Endothelial cell of umbilical vein (primary cell): Measurements from ENCODE around the gene TAF15. TPM values are rescaled to one million over a fixed set of nuclear protein-coding genes. Genes with fewer than 3 reads are reported as not detected.

Experiments
- BruUV-seq: library from RNA; stranded (reverse); fragments of 400-500 nt; replicated peaks from 2 replicates; lab custom pipeline; 2021; lab: Mats Ljungman, UMichigan
- CTCF ChIA-PET: fragments of 300-600, 350-600 bp; sonication (Branson Sonifier 250); formaldehyde crosslinking; loops from one replicate; lab custom pipeline; 2021; ENCODE audit warnings: antibody characterized with exemption, inconsistent platforms; lab: Charles Lee
- POLR2A ChIA-PET: fragments of 300-600, 350-600 bp; sonication (Branson Sonifier 250); formaldehyde crosslinking; loops from one replicate; lab custom pipeline; 2021; ENCODE audit warnings: antibody characterized with exemption, inconsistent platforms; lab: Charles Lee
- DNase-seq: peaks from one replicate; pipeline ENCODE4 v3.0.0-alpha.2; 2011; ENCODE audit warnings: low read depth, low spot score
- FAIRE-seq: peaks from 2 replicates; lab custom pipeline; 2011; peaks lifted over from hg19 to GRCh38; lab: Jason Lieb, UNC
- H2AFZ ChIP-seq: 2 replicates; pipeline ENCODE4 v1.6.0; 2012; ENCODE audit warnings: low read depth, low read length, control low read depth, inconsistent platforms
- H3K27ac ChIP-seq: 2 replicates; pipeline ENCODE4 v1.5.1; 2011; ENCODE audit warnings: low read depth, mild to moderate bottlenecking, control low read depth, low read length, moderate library complexity; ENCODE audit not compliant: insufficient read depth
- H3K27me3 ChIP-seq, 2 experiments: 2 replicates each; pipeline versions ENCODE4 v1.6.0 to v1.6.1; 2011; ENCODE audit warnings: low read length in 2 of 2, mixed read lengths in 1 of 2; ENCODE audit not compliant: control insufficient read depth in 2 of 2, insufficient read depth in 2 of 2
- H3K36me3 ChIP-seq, 2 experiments: 2 replicates in 1 of 2; 3 replicates in 1 of 2; pipeline ENCODE4 v1.5.1; 2011; ENCODE audit warnings: low read length in 2 of 2, mild to moderate bottlenecking in 1 of 2, moderate library complexity in 1 of 2; ENCODE audit not compliant: control insufficient read depth in 2 of 2, insufficient read depth in 2 of 2; ENCODE audit errors: extremely low read depth in 1 of 2
- H3K4me1 ChIP-seq: 3 replicates; pipeline ENCODE4 v1.5.1; 2011; ENCODE audit warnings: mild to moderate bottlenecking, low read length; ENCODE audit not compliant: control insufficient read depth, insufficient read depth; ENCODE audit errors: extremely low read depth
- H3K4me2 ChIP-seq: 2 replicates; pipeline ENCODE4 v1.6.1; 2011; ENCODE audit warnings: low read length, control low read depth, mixed read lengths; ENCODE audit not compliant: insufficient read depth
- H3K4me3 ChIP-seq, 3 experiments: fragments of 200-600 bp in 1 of 3; sonication (generic), shearing (Covaris generic) in 1 of 3; replicated peaks in 1 of 3; 2 replicates each; pipeline ENCODE4 v1.5.1; 2011 to 2016; ENCODE audit warnings: control low read depth in 3 of 3, low read length in 3 of 3, mild to moderate bottlenecking in 2 of 3, inconsistent platforms in 1 of 3, low read depth in 1 of 3, moderate library complexity in 1 of 3; ENCODE audit not compliant: insufficient read depth in 1 of 3
- H3K79me2 ChIP-seq: 2 replicates; pipeline ENCODE4 v1.6.0; 2012; ENCODE audit warnings: low read length, inconsistent platforms; ENCODE audit not compliant: control insufficient read depth, insufficient read depth
- H3K9ac ChIP-seq: replicated peaks from 2 replicates; pipeline ENCODE3; 2011; ENCODE audit warnings: low read length, control low read depth; ENCODE audit not compliant: insufficient read depth; ENCODE audit errors: extremely low read depth
- H3K9me1 ChIP-seq: replicated peaks from 3 replicates; pipeline ENCODE4 v1.6.0; 2011; ENCODE audit warnings: mild to moderate bottlenecking, low read length; ENCODE audit not compliant: control insufficient read depth, insufficient read depth; ENCODE audit errors: extremely low read depth
- H3K9me3 ChIP-seq: replicated peaks from 2 replicates; pipeline ENCODE4 v1.5.1; 2012; ENCODE audit warnings: low read length, inconsistent platforms; ENCODE audit not compliant: control insufficient read depth, insufficient read depth
- H4K20me1 ChIP-seq: replicated peaks from 2 replicates; pipeline ENCODE3; 2011; ENCODE audit warnings: mild to moderate bottlenecking, low read length; ENCODE audit not compliant: control insufficient read depth, insufficient read depth; ENCODE audit errors: extremely low read depth
- CTCF ChIP-seq, 2 donors: IDR thresholded peaks; 1 replicate in 1 of 2; 2 replicates in 1 of 2; pipeline ENCODE4 v1.5.1; 2011; ENCODE audit warnings: low read length in 2 of 2, mild to moderate bottlenecking in 2 of 2, moderate library complexity in 2 of 2, control low read depth in 1 of 2, inconsistent platforms in 1 of 2, low read depth in 1 of 2; ENCODE audit not compliant: insufficient read depth in 1 of 2; ENCODE audit errors: extremely low read depth in 1 of 2
- EZH2 ChIP-seq: IDR thresholded peaks from 2 replicates; pipeline ENCODE4 v1.6.1; 2012; ENCODE audit warnings: borderline replicate concordance, low read depth, mild to moderate bottlenecking, moderate library complexity, low read length, inconsistent platforms; ENCODE audit not compliant: severe bottlenecking
- FOS ChIP-seq: IDR thresholded peaks from 2 replicates; pipeline ENCODE4 v1.6.1; 2011; ENCODE audit warnings: mild to moderate bottlenecking, low read length, moderate library complexity, borderline replicate concordance; ENCODE audit not compliant: insufficient read depth
- GATA2 ChIP-seq: IDR thresholded peaks from 2 replicates; pipeline ENCODE4 v1.7.0; 2011; ENCODE audit warnings: low read depth, mild to moderate bottlenecking, moderate library complexity, mixed read lengths, low read length; ENCODE audit not compliant: insufficient read length, insufficient read depth
- JUN ChIP-seq: IDR thresholded peaks from 2 replicates; pipeline ENCODE4 v1.6.1; 2011; ENCODE audit warnings: borderline replicate concordance, low read depth; ENCODE audit not compliant: insufficient read length, insufficient read depth
- MAX ChIP-seq: IDR thresholded peaks from 2 replicates; pipeline ENCODE4 v1.6.1; 2011; ENCODE audit not compliant: insufficient read depth, insufficient read length
- MYC ChIP-seq: IDR thresholded peaks from one replicate; pipeline ENCODE4 v1.6.1; 2011; ENCODE audit warnings: mild to moderate bottlenecking, low read depth, low read length
- POLR2A ChIP-seq: IDR thresholded peaks from 2 replicates; pipeline ENCODE4 v1.6.1; 2012; ENCODE audit warnings: low read depth, mild to moderate bottlenecking, control low read depth, low read length
- POLR2AphosphoS5 ChIP-seq: IDR thresholded peaks from 2 replicates; pipeline ENCODE4 v1.6.1; 2012; ENCODE audit warnings: low read depth, mild to moderate bottlenecking, control low read depth, low read length, moderate library complexity; ENCODE audit not compliant: insufficient read depth
- dilution Hi-C: fragments of 300-500 bp; cut with MboI; formaldehyde crosslinking; loops from one replicate; pipeline ENCODE4 v1.15.0; 2019; ENCODE audit warnings: low sequenced_read_pairs; ENCODE audit not compliant: extremely low pct_ligation_motif_present
- intact Hi-C: fragments of 100-400 bp; cut with micrococcal nuclease; formaldehyde crosslinking; loops from one replicate; pipeline ENCODE4 v1.10.0; 2022
- polyA plus RNA-seq, 4 experiments: library from polyadenylated mRNA; depleted of rRNA in 3 of 4; stranded (reverse) in 3 of 4; unstranded in 1 of 4; fragments of >200 nt; gene quantifications; 2 replicates each; pipeline versions ENCODE4 v1.2.1 to v1.2.3, GENCODE V29; 2011 to 2012; ENCODE audit warnings: missing spikeins in 1 of 4
- total RNA-seq: library from RNA; stranded (reverse); gene quantifications from 2 replicates; pipeline ENCODE4 v1.2.3, GENCODE V29; 2021

Gene TAF15
- total and polyA plus RNA-seq, 2 donors (not counting 3 experiments of a cell fraction or from before 2014, with no cell fraction given) = 59.4 to 247 TPM

- Histone ChIP-seq H3K27me3 (peaks cover 0 to under 1% of the 10 kb centered on the region in 2 experiments), H3K4me3 (no peak overlapping the region), H3K4me1 (no peaks in the 10 kb centered on the region), H4K20me1 (no peaks in the 10 kb centered on the region), H3K9ac (no peak overlapping the region), H3K9me3 (no peaks in the 10 kb centered on the region), H3K36me3 (no peaks in the 10 kb centered on the region), H3K9me1 (no peaks in the 10 kb centered on the region), H3K79me2 (no peaks in the 10 kb centered on the region), H3K4me2 (no peak overlapping the region), H3K27ac (no peak overlapping the region), H2AFZ (no peak overlapping the region)
- intact Hi-C loops = no loop called here
- no TSS peak for BruUV-seq
- CTCF ChIA-PET = no interaction called here
- FAIRE-seq (no peak), DNase-seq (no peak)
- POLR2A ChIA-PET = no interaction called here
- dilution Hi-C loops = no loop called here
- no peak for TF ChIP-seq POLR2A
- TF ChIP-seq EZH2 = no peak
- no peak for TF ChIP-seq CTCF (IDR thresholded peaks at IDR 0.05; ENCODE audit: extremely low read depth in 1 of 2, insufficient read depth in 1 of 2, low read depth in 1 of 2, low read length in 2 of 2)
- TF ChIP-seq GATA2 = no peak
- no peak for TF ChIP-seq MYC
- no peak for TF ChIP-seq FOS
- no peak for TF ChIP-seq POLR2AphosphoS5
- TF ChIP-seq MAX = no peak
- TF ChIP-seq JUN = no peak
These were observed 84.5 kb downstream of the TAF15 start for GRCh38 chr17:35893751-35894150.
